Activated T-helper 17 cell treated with anti-CD3 and anti-CD28 coated beads, Interleukin-2, amount 50 U/mL, for 72 hours (primary cell): ENCODE results near the gene TRAPPC6A. TPM values are rescaled to one million over a fixed set of nuclear protein-coding genes. Genes with fewer than 3 reads are reported as not detected.
"Not testable (repeated sequence)": the region's sequence is repeated elsewhere in the genome, so short reads cannot be mapped to it uniquely, and the experiment has no call there.

Source experiments
- ATAC-seq: fragments of 150-1000 bp; cut with Tn5 transposase; replicated peaks from 2 replicates; pipeline ENCODE4 v1.10.0; 2021; ENCODE audit warnings: mild to moderate bottlenecking, moderate library complexity
- H3K27ac Mint-ChIP-seq: one replicate; pipeline ENCODE4 v1.8.0; 2022; ENCODE audit warnings: mixed read lengths
- H3K27me3 Mint-ChIP-seq: one replicate; pipeline ENCODE4 v1.8.0; 2022; ENCODE audit warnings: mixed read lengths
- H3K36me3 Mint-ChIP-seq: one replicate; pipeline ENCODE4 v1.8.0; 2022; ENCODE audit warnings: low read depth, mild to moderate bottlenecking, mixed read lengths
- H3K4me1 Mint-ChIP-seq: one replicate; pipeline ENCODE4 v1.8.0; 2022; ENCODE audit warnings: mixed read lengths
- H3K4me3 Mint-ChIP-seq: one replicate; pipeline ENCODE4 v1.8.0; 2022; ENCODE audit warnings: mild to moderate bottlenecking, mixed read lengths
- H3K9me3 Mint-ChIP-seq: one replicate; pipeline ENCODE4 v1.8.0; 2022; ENCODE audit warnings: mixed read lengths
- total RNA-seq, 2 donors: library from RNA; stranded (reverse); gene quantifications; one replicate each; pipeline ENCODE4 v1.2.3, GENCODE V29; 2022

TRAPPC6A gene
- total RNA-seq, 2 donors from 2014 or later = 12.9 to 32.1 TPM

DNA sequence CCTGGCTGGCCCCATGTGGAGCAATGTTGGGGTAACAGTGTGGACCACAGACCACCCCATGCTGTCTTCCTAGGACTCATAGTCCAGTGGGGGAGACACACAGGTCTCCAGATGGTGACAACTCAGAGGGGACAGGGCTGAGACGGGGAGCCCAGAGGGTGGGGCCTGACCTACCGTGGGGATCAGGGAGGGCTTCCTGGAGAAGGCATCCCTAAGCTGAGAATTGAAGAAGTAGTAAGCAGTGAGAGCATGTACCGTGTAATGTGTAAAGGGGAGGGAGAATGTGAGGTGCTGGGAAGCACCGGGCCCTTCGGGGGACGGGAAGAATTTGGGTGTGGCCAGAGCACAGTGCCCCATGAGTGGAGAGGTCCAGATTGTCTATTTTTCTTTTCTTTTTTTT, 54.0 kb downstream of the TRAPPC6A start:
- no peak overlapping the region for H3K4me3 Mint-ChIP-seq
- peak overlapping the region; percentile 73 for H3K27ac Mint-ChIP-seq
- H3K27me3 Mint-ChIP-seq = no peaks in the 10 kb centered on the region
- H3K4me1 Mint-ChIP-seq = peaks cover 28% of the 10 kb centered on the region
- no peak for ATAC-seq
- no peaks in the 10 kb centered on the region for H3K9me3 Mint-ChIP-seq
- H3K36me3 Mint-ChIP-seq = no peaks in the 10 kb centered on the region

DNA sequence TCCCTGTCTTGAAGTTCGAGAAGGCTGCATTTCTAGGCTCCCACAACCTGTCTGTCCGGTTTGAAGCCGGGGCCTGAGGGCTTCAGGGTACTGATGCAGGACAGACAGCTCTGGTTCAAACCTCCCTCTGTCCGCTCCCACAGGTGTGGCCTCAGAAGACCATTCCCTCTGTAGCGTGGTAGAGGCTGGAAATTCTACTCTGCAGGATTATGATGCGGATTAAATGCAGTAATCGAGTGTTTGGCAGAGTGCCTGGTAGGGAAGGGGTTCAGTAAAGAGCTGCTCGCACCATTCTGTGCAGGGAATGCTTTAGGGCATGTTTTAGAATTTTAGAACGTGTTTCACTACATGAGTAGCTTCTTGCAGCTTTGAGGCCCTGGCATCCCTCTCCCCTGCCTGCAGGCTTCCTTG, 54.6 kb downstream of the TRAPPC6A start:
- H3K36me3 Mint-ChIP-seq = no peaks in the 10 kb centered on the region
- peak overlapping the region; percentile 73 for H3K27ac Mint-ChIP-seq
- ATAC-seq = no peak
- H3K4me3 Mint-ChIP-seq = no peak overlapping the region
- H3K27me3 Mint-ChIP-seq = no peaks in the 10 kb centered on the region
- H3K9me3 Mint-ChIP-seq = no peaks in the 10 kb centered on the region
- peaks cover 28% of the 10 kb centered on the region for H3K4me1 Mint-ChIP-seq

DNA sequence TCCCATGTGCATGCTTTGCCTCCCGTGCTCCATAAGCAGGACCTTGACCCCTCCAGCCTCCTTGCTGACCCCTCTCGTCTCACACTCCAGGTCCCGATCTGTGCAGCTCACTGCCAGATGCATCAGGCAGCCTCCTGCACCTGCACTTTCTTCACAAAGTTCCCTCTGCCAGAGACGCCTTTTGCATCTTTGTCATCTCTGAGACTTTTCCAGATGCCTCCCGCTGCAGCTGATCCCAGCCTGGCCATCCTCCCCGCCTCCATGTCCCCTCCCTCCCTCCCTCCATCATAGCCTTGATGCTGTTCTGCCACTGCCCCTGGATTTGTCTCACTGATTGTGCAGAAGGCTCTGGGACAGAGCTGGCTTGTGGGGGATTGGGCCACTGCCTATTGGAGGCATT, 55.2 kb downstream of the TRAPPC6A start:
- Mint-ChIP-seq H3K4me1 (peaks cover 28% of the 10 kb centered on the region), H3K27ac (peak overlapping the region; percentile 90), H3K27me3 (no peaks in the 10 kb centered on the region), H3K4me3 (no peak overlapping the region), H3K36me3 (no peaks in the 10 kb centered on the region), H3K9me3 (no peaks in the 10 kb centered on the region)
- no peak for ATAC-seq

DNA sequence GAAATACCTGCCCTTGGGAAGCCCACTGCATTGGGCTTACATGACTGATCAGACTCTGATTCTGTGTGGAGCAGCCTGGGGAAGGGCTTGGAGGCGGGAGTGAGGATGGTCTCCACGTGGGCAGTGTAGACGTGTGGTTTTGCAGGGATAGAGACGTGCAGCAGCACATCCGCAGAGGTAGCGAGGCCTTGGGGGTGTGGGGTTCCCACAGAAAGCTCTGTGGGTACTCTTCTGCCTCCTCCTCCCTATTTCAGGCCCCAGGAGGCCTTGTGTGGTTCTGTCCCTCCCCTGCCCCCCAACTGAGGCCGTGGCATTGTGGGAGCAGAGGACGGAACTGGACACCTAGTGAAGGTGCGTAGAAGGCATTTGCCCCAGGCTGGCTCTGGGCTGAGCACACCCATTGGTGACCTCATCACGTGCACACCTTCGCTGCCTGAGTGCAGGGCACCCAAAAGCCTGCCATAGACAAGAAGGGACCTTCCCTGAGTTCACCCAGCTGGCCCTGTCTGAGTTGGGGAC, 56.2 kb downstream of the TRAPPC6A start:
- no peaks in the 10 kb centered on the region for H3K9me3 Mint-ChIP-seq
- no peaks in the 10 kb centered on the region for H3K27me3 Mint-ChIP-seq
- peaks cover 32% of the 10 kb centered on the region for H3K4me1 Mint-ChIP-seq
- peaks cover 4% of the 10 kb centered on the region for H3K36me3 Mint-ChIP-seq
- H3K4me3 Mint-ChIP-seq = peak overlapping the region; percentile 64
- peak; percentile 56 for ATAC-seq
- peak overlapping the region; percentile 90 for H3K27ac Mint-ChIP-seq

DNA sequence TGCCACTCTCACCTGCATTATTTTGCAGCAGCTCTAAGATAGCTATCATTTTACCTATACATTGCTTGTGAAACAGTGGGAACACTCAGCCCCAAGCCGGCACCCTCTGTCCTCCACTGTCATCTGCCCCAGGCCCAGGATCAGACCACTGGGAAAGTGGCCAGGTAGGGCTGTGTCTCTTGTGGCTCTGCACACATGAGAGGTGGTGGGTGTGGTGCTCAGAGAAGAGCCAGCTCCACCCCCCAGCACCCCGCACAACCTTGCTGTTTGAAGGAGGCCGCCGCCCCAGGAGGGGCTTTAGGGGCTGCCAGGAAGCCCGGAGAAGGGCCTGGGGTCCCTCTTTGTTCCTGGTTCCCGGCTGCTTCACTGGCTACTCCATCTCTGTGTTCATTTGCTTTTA, 58.5 kb downstream of the TRAPPC6A start:
- no peak overlapping the region for H3K4me3 Mint-ChIP-seq
- ATAC-seq = no peak
- no peaks in the 10 kb centered on the region for H3K27me3 Mint-ChIP-seq
- peaks cover 5% of the 10 kb centered on the region for H3K36me3 Mint-ChIP-seq
- H3K9me3 Mint-ChIP-seq = no peaks in the 10 kb centered on the region
- H3K27ac Mint-ChIP-seq = peak overlapping the region; percentile 43
- H3K4me1 Mint-ChIP-seq = peaks cover 39% of the 10 kb centered on the region

DNA sequence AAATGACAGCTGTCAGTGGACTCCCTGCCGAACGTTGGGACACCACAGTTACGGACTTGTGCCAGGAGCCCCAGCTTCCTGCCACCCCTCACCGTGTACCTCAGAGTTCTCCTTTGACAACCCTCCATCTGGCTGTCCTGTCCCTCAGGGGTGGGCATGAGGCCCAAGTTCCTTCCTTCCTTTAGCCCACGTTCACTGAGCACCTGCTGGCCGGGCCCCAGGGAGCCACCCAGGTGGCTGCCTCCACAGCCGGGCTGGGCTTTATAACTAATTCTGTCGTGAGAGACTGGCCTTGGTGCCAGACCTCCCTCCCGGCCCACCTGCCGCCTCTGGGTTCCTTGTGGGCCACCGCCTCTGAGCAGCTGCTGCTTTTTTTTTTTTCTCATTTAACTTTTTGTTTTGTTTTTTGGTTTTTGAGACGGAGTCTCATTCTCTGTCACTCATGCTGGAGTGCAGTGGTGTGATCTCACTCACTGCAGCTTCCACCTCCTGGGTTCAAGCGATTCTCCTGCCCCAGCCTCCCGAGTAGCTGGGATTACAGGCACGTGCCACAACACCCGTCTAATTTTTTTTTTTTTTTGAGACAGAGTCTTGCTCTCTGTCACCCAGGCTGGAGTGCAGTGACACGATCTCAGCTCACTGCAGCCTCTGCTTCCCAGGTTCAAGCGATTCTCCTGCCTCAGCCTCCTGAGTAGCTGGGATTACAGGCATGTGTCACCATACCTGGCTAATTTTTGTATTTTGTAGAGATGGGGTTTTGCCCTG, 59.3 kb downstream of the TRAPPC6A start:
- not testable (repeated sequence) for H3K27me3 Mint-ChIP-seq, H3K36me3 Mint-ChIP-seq, H3K9me3 Mint-ChIP-seq, ATAC-seq
- peak overlapping the region; percentile 34 for H3K4me3 Mint-ChIP-seq
- peak overlapping the region; percentile 43 for H3K27ac Mint-ChIP-seq
- peaks cover 35% of the 10 kb centered on the region for H3K4me1 Mint-ChIP-seq

DNA sequence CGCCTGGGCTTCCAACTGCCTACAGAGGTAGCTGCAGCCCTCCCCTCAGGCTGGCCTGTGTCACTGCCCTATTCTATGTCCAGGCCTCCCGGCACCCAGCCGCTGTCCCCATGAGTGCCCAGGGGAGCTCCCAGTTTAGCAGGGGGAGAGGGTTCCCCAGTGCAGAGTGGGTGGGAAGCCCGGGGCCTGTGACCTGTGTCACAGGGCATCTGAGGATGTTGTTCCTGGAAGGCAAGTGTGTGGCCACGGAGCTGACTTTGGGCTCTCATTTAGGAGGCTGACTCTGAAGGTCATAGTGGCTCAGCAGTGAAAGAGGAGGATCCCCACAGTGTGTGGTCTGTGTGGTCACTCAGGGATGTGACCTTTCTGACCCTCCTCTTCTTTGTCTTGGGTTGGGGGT, 59.9 kb downstream of the TRAPPC6A start:
- H3K27me3 Mint-ChIP-seq = no peaks in the 10 kb centered on the region
- peak overlapping the region; percentile 48 for H3K27ac Mint-ChIP-seq
- no peak for ATAC-seq
- peaks cover 34% of the 10 kb centered on the region for H3K4me1 Mint-ChIP-seq
- H3K4me3 Mint-ChIP-seq = peak overlapping the region; percentile 45
- H3K36me3 Mint-ChIP-seq = peaks cover 5% of the 10 kb centered on the region
- no peaks in the 10 kb centered on the region for H3K9me3 Mint-ChIP-seq

DNA sequence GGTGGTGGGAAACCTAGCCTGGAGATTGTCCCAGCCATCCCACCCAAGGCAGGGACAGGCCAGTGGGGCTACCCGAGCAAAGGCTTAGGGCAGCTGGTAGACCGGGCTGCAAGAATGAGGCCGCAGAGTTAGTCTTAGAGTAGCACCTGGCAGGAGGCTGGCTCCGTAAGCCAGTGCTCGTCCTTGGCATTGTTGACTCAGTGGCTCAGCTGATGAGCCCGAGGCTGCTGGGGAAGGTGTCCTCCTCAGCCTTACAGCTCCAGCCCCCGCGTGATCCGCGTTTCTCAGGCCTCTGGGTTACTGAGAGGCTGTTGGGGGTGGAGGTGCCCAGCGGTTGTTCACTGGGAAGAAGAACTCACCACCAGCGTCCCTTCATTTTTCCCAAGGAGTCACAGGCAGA, 60.4 kb downstream of the TRAPPC6A start:
- Mint-ChIP-seq H3K4me1 (peaks cover 33% of the 10 kb centered on the region), H3K4me3 (peak overlapping the region; percentile 46), H3K27me3 (no peaks in the 10 kb centered on the region), H3K27ac (peak overlapping the region; percentile 48), H3K9me3 (no peaks in the 10 kb centered on the region), H3K36me3 (peaks cover 5% of the 10 kb centered on the region)
- peak; percentile 1 for ATAC-seq

DNA sequence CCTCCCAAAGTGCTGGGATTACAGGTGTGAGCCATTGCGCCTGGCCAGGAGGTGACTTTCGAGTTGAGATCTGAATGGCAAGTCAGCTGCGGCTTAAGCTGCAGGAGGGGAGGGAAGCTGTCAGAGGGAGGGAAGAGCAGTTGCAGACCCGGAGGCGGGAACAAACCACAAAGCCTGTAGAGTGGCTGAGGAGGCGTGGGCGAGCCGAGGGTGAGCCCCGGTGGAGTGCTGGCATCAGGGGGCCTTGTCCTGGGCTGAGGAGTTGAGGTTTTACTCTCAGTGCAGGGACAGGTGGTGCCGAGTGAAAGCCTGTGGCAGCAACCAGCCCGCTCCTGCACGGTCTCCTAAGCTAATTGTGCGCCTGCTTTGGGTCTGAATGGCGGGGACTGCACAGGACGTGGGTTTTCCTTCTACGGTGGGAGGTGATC, 60.9 kb downstream of the TRAPPC6A start:
- Mint-ChIP-seq H3K4me3 (peak overlapping the region; percentile 46), H3K36me3 (peaks cover 5% of the 10 kb centered on the region), H3K27me3 (no peaks in the 10 kb centered on the region), H3K4me1 (peaks cover 31% of the 10 kb centered on the region), H3K9me3 (no peaks in the 10 kb centered on the region), H3K27ac (no peak overlapping the region)
- peak; percentile 74 for ATAC-seq

DNA sequence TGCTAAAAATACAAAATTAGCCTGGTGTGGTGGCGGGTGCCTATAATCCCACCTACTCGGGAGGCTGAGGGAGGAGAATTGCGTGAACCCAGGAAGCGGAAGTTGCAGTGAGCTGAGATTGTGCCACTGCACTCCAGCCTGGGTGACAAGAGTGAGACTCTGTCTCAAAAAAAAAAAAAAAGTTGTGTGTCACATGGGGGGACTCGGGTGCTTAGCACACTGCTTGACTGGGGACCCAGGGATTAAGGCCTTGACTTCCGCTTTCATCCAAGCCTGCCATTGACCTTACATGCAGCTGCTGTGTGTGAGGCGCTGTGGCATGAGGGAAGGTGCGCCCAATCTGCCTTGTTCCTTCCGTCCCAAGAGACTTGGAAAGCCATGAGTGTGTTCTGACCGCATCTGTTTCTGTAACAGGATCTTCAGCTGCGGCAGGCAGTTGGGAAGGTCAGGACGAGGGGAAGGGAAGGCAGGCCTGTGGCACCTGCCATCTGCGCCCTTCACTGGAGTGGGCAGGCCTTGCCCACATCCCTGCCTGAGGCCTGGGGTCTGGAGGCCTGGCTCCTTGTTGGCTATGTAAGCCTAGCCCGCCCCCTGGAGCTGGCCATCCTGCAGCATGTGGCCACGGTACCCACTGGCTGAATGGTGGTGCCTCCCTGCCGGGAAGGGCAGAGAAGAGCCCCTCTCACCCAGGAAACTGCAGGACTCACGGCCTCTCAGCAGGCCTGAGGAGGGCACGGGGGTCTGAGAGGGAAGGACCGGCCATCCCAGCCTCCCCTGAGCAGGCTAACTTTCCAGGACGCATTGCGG, 62.0 kb downstream of the TRAPPC6A start:
- ATAC-seq = no peak
- H3K27ac Mint-ChIP-seq = no peak overlapping the region
- no peaks in the 10 kb centered on the region for H3K9me3 Mint-ChIP-seq
- H3K36me3 Mint-ChIP-seq = peaks cover 5% of the 10 kb centered on the region
- H3K4me3 Mint-ChIP-seq = peak overlapping the region; percentile 46
- H3K4me1 Mint-ChIP-seq = peaks cover 22% of the 10 kb centered on the region
- no peaks in the 10 kb centered on the region for H3K27me3 Mint-ChIP-seq

DNA sequence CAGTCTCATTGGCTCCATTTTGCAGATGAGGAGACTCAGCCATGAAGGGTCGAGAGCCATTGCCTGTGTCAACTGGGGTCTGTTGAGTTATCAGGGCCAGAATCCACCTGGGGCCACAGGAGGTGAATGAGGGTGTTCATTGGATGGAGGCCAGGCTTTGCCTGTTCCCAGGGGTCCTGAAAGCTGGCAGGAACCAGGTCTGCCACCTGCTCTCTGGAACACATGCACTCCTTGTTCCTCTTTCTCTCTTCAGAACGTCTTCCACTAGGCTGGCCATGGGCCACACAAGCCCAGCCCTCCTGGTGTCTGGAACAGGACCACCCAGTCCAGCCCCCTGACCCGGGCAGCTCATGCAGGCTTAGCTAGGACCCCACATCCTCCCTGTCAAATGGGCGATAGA, 63.9 kb downstream of the TRAPPC6A start:
- ATAC-seq = no peak
- H3K27ac Mint-ChIP-seq = no peak overlapping the region
- H3K4me1 Mint-ChIP-seq = peaks cover 27% of the 10 kb centered on the region

DNA sequence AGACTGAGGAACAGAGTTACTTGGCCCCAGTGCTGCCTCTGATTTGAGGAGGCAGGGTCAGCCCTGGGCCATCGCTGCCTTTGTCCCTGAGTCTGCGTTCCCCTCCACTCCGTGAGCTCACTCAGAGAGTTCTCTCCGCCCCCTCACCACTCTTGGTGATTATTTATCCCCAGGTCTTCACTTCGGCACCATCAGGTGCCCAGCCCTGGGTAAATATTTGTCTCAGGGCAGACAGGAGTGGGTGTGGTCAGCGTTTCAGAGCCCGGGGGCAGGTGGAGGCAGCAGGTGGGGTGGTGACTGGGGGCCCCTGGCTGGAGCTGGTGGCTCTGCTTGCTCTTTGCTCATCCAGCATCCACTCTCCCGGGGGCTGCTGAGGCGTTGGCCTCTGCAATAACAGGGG, 64.4 kb downstream of the TRAPPC6A start:
- peaks cover 27% of the 10 kb centered on the region for H3K4me1 Mint-ChIP-seq

More for the DNA sequence above, 63.9 kb downstream of the TRAPPC6A start:
- no peak overlapping the region for H3K4me3 Mint-ChIP-seq
- H3K9me3 Mint-ChIP-seq = no peaks in the 10 kb centered on the region
- peaks cover 5% of the 10 kb centered on the region for H3K36me3 Mint-ChIP-seq
- no peaks in the 10 kb centered on the region for H3K27me3 Mint-ChIP-seq

More for the DNA sequence above, 64.4 kb downstream of the TRAPPC6A start:
- Mint-ChIP-seq H3K4me3 (no peak overlapping the region), H3K27ac (no peak overlapping the region), H3K9me3 (no peaks in the 10 kb centered on the region), H3K27me3 (no peaks in the 10 kb centered on the region), H3K36me3 (peaks cover 5% of the 10 kb centered on the region)
- ATAC-seq = no peak
